GM13976 (cell line): ENCODE measurements around the gene NMB.

Experiments
- DNase-seq: peaks from one replicate; pipeline ENCODE4 v3.0.0; 2012; ENCODE audit warnings: low spot score
- in situ Hi-C: fragments of 300-500 bp; cut with MboI; formaldehyde crosslinking; loops from one replicate; pipeline ENCODE4 v1.12.0; 2022; ENCODE audit warnings: low sequenced_read_pairs, mixed read lengths, inconsistent platforms; ENCODE audit not compliant: unreplicated experiment
- TF ChIP-seq, protein P1 (sequence below): IDR thresholded peaks from 2 replicates; pipeline ENCODE4 v1.5.1; 2012; ENCODE audit warnings: borderline replicate concordance, mild to moderate bottlenecking; ENCODE audit not compliant: insufficient read depth; ENCODE audit errors: extremely low read depth, missing control alignments, control extremely low read depth

NMB gene

DNA sequence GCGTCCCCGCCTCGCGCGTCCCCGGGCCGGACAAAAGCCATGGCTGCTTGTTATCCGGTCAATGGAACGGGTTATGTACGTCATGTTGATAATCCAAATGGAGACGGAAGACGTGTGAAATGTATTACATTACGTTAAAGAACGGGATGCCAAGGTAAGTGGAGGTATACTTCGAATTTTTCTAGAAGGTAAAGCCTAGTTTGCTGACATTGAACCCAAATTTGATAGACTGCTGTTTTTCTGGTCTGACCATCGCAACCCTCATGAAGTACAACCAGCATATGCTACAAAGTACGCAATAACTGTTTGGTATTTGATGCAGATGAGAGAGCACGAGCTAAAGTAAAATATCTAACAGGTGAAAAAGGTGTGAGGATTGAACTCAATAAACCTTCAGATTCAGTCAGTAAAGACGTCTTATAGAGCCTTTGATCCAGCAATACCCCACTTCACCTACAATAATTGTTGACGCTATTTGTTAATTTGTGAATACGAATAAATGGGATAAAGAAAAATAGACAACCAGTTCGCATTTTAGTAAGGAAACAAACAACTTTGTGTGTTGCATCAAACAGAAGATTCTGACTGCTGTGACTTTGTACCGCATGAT is 23.7 kb downstream of the NMB start:
- in situ Hi-C loops: no loop called here
- TF ChIP-seq, protein P1, sequence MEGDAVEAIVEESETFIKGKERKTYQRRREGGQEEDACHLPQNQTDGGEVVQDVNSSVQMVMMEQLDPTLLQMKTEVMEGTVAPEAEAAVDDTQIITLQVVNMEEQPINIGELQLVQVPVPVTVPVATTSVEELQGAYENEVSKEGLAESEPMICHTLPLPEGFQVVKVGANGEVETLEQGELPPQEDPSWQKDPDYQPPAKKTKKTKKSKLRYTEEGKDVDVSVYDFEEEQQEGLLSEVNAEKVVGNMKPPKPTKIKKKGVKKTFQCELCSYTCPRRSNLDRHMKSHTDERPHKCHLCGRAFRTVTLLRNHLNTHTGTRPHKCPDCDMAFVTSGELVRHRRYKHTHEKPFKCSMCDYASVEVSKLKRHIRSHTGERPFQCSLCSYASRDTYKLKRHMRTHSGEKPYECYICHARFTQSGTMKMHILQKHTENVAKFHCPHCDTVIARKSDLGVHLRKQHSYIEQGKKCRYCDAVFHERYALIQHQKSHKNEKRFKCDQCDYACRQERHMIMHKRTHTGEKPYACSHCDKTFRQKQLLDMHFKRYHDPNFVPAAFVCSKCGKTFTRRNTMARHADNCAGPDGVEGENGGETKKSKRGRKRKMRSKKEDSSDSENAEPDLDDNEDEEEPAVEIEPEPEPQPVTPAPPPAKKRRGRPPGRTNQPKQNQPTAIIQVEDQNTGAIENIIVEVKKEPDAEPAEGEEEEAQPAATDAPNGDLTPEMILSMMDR: no peak
- DNase-seq: no peak

- in situ Hi-C loops: no loop called here
- TF ChIP-seq, protein P1: no peak
- DNase-seq: peak; percentile 64
Measured at GRCh38 chr15:84633311-84634227, 24.4 kb downstream of the NMB start.

GRCh38 chr15:84631706-84632272 is 26.2 kb downstream of the NMB start:
- TF ChIP-seq, protein P1: no peak
- in situ Hi-C loops: no loop called here
- DNase-seq: no peak

- in situ Hi-C loops: no loop called here
- TF ChIP-seq, protein P1: no peak
- no peak for DNase-seq
Measured at GRCh38 chr15:84629033-84629432, 29.0 kb downstream of the NMB start.

GRCh38 chr15:84625123-84625522 is 32.9 kb downstream of the NMB start:
- in situ Hi-C loops: no loop called here
- TF ChIP-seq, protein P1: no peak
- DNase-seq: no peak

GRCh38 chr15:84624359-84624758 is 33.6 kb downstream of the NMB start:
- in situ Hi-C loops: loop anchor here (25.0 kb wide), 1 partner anchor 563 kb away; no protein-coding TSS in a partner anchor
- TF ChIP-seq, protein P1: no peak
- DNase-seq: no peak
